Measurements from ENCODE around the gene PRDM15.

Gene PRDM15

DNA sequence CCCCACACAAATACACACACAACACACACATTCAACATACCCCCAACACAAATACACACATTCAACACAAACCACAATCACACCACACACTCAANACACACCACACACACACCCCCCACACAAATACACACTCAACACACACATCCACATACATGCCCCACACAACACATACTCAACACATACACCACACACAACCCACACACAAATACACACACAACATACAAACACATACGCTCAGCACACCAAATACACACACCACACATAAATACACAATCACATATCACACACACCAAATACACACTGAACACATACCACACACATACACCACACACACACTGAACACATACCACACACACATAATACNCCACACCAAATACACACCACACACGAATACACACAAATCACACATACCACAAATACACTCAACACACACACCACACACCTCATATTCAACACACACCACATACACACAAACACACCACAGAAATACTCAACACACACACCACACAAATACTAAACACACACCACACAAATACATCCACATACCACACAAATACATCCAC, 48.9 kb downstream of the PRDM15 start:
- Mint-ChIP-seq H3K36me3 (ENCODE audit: low read depth) (no peaks in the 10 kb centered on the region), H3K9me3 (no peaks in the 10 kb centered on the region), H3K27ac (no peak overlapping the region), H3K4me1 (no peaks in the 10 kb centered on the region), H3K27me3 (ENCODE audit: low read depth) (no peaks in the 10 kb centered on the region), H3K4me3 (no peak overlapping the region)
- no peak for TF ChIP-seq CTCF (IDR thresholded peaks at IDR 0.05; ENCODE audit: unreplicated experiment in 3 of 3)

DNA sequence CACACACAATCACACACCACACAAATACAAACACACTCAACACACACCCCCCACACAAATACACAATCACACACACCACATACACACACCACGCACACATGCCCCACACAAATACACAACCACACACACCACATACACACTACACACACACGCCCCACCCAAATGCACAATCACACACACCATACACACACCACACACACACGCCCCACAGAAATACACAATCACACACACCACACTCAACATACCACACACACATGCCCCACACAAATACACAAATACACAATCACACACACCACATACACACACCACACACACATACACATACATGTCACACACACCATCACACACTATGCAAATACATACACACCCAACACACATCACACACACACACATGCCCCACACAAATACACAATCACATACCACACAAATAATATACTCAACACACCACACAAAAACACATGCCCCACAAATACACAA, 50.2 kb downstream of the PRDM15 start:
- H3K9me3 Mint-ChIP-seq, result no peaks in the 10 kb centered on the region

GRCh38 chr21:41827951-41828883, 50.9 kb downstream of the PRDM15 start:
- H3K9me3 Mint-ChIP-seq, result no peaks in the 10 kb centered on the region
- H3K4me3 Mint-ChIP-seq, result no peak overlapping the region
- TF ChIP-seq CTCF (IDR thresholded peaks at IDR 0.05; ENCODE audit: unreplicated experiment in 3 of 3), result no peak
- no peaks in the 10 kb centered on the region for H3K36me3 Mint-ChIP-seq (ENCODE audit: low read depth)
- H3K27ac Mint-ChIP-seq, result no peak overlapping the region
- no peaks in the 10 kb centered on the region for H3K27me3 Mint-ChIP-seq (ENCODE audit: low read depth)
- no peaks in the 10 kb centered on the region for H3K4me1 Mint-ChIP-seq

More for the DNA sequence above, 50.2 kb downstream of the PRDM15 start:
- H3K36me3 Mint-ChIP-seq (ENCODE audit: low read depth), result no peaks in the 10 kb centered on the region
- H3K4me3 Mint-ChIP-seq, result no peak overlapping the region
- H3K27ac Mint-ChIP-seq, result no peak overlapping the region
- no peaks in the 10 kb centered on the region for H3K27me3 Mint-ChIP-seq (ENCODE audit: low read depth)
- TF ChIP-seq CTCF (IDR thresholded peaks at IDR 0.05; ENCODE audit: unreplicated experiment in 3 of 3), result no peak
- no peaks in the 10 kb centered on the region for H3K4me1 Mint-ChIP-seq

DNA sequence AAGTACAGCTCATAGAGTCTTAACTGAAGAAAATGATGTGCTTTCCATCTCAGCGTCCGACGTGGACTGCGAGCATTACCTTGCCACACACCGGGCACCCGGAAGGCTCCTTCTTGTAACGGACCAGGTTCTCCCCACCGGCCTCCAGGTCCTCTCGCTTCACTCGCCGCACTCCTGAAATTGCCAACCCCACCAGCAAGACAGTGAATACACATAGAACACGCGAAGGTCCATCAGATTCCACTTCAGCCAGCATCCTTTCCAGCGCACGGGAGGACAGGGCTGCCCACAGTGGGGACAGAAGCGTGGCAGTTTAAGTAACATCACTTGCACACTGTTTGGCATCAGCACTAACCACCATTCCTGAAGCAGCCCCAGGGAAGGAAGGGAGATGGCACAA, 53.3 kb downstream of the PRDM15 start:
- H3K4me3 Mint-ChIP-seq, result no peak overlapping the region
- H3K27ac Mint-ChIP-seq, result no peak overlapping the region
- H3K4me1 Mint-ChIP-seq, result no peaks in the 10 kb centered on the region
- no peaks in the 10 kb centered on the region for H3K27me3 Mint-ChIP-seq (ENCODE audit: low read depth)
- H3K36me3 Mint-ChIP-seq (ENCODE audit: low read depth), result no peaks in the 10 kb centered on the region
- no peak for TF ChIP-seq CTCF (IDR thresholded peaks at IDR 0.05; ENCODE audit: unreplicated experiment in 3 of 3)
- no peaks in the 10 kb centered on the region for H3K9me3 Mint-ChIP-seq

- Mint-ChIP-seq H3K9me3 (no peaks in the 10 kb centered on the region), H3K4me3 (no peak overlapping the region), H3K4me1 (no peaks in the 10 kb centered on the region), H3K27ac (no peak overlapping the region), H3K36me3 (ENCODE audit: low read depth) (peaks cover 2% of the 10 kb centered on the region), H3K27me3 (ENCODE audit: low read depth) (no peaks in the 10 kb centered on the region)
- no peak for TF ChIP-seq CTCF (IDR thresholded peaks at IDR 0.05; ENCODE audit: unreplicated experiment in 3 of 3)
Observed at GRCh38 chr21:41825216-41825615, 53.9 kb downstream of the PRDM15 start.

Measured in nephron (organoid).